A673 (cell line): ENCODE measurements around the gene CFAP300. TPM values are rescaled to one million over a fixed set of nuclear protein-coding genes. Genes with fewer than 3 reads are reported as not detected.

ENCODE experiments used
- BruUV-seq: library from RNA; stranded (reverse); fragments of 400-500 nt; replicated peaks from 2 replicates; lab custom pipeline; 2021; lab: Mats Ljungman, UMichigan
- CTCF ChIA-PET: fragments of 300-600 bp; sonication (Branson Sonifier 250); formaldehyde crosslinking; loops from one replicate; lab custom pipeline; 2022; ENCODE audit warnings: antibody characterized with exemption; lab: Charles Lee
- POLR2A ChIA-PET: fragments of 300-600 bp; sonication (Branson Sonifier 250); formaldehyde crosslinking; loops from one replicate; lab custom pipeline; 2022; ENCODE audit warnings: antibody characterized with exemption; ENCODE audit not compliant: low non-redundant PET; lab: Charles Lee
- DNase-seq: peaks from one replicate; pipeline ENCODE4 v3.0.0-alpha.2; 2015; ENCODE audit warnings: low spot score
- H3K27ac ChIP-seq: fragments of 200-600 bp; sonication (generic); 2 replicates; pipeline ENCODE4 v1.5.1; 2016; ENCODE audit warnings: mixed run types, low read depth, mild to moderate bottlenecking, mixed read lengths, antibody characterized with exemption, low read length; ENCODE audit not compliant: poor library complexity, severe bottlenecking
- H3K27me3 ChIP-seq: fragments of 200-600 bp; sonication (generic); replicated peaks from 2 replicates; pipeline ENCODE4 v1.6.1; 2017; ENCODE audit warnings: mixed run types, low read depth, mild to moderate bottlenecking, mixed read lengths, antibody characterized with exemption, low read length; ENCODE audit not compliant: insufficient read depth, poor library complexity
- H3K36me3 ChIP-seq: fragments of 200-600 bp; sonication (generic); 2 replicates; pipeline ENCODE4 v1.6.1; 2016; ENCODE audit warnings: mixed run types, mild to moderate bottlenecking, mixed read lengths, antibody characterized with exemption, low read length; ENCODE audit not compliant: insufficient read depth, poor library complexity, severe bottlenecking
- H3K4me1 ChIP-seq: fragments of 200-600 bp; sonication (generic); 2 replicates; pipeline ENCODE4 v1.6.1; 2017; ENCODE audit warnings: mixed run types, mild to moderate bottlenecking, mixed read lengths, antibody characterized with exemption, low read length; ENCODE audit not compliant: insufficient read depth, poor library complexity, severe bottlenecking
- H3K4me3 ChIP-seq: fragments of 200-600 bp; sonication (generic); 2 replicates; pipeline ENCODE4 v1.5.1; 2016; ENCODE audit warnings: low read depth, mixed run types, mild to moderate bottlenecking, mixed read lengths, low read length; ENCODE audit not compliant: poor library complexity, severe bottlenecking
- H3K9me3 ChIP-seq: fragments of 200-600 bp; sonication (generic); 2 replicates; pipeline ENCODE4 v1.6.1; 2016; ENCODE audit warnings: mixed run types, low read depth, mild to moderate bottlenecking, mixed read lengths, antibody characterized with exemption, low read length; ENCODE audit not compliant: poor library complexity, severe bottlenecking
- EZH2 ChIP-seq: fragments of 200-600 bp; sonication (generic); IDR thresholded peaks from 2 replicates; pipeline ENCODE4 v1.6.1; 2017; ENCODE audit warnings: borderline replicate concordance, low read depth, mild to moderate bottlenecking, mixed read lengths, antibody characterized with exemption, low read length; ENCODE audit not compliant: poor library complexity, severe bottlenecking
- intact Hi-C: fragments of 100-400 bp; cut with micrococcal nuclease; formaldehyde crosslinking; loops from one replicate; pipeline ENCODE4 v1.10.0; 2022; ENCODE audit not compliant: unreplicated experiment
- total RNA-seq: library from RNA; stranded (reverse); gene quantifications from 2 replicates; pipeline ENCODE4 v1.2.3, GENCODE V29; 2021
- TF ChIP-seq, protein P1 (sequence below): fragments of 300-800, 200-600 bp; sonication (generic); conservative IDR thresholded peaks from 2 replicates; pipeline ENCODE4 v1.5.1; 2017; ENCODE audit warnings: low read depth, mild to moderate bottlenecking, antibody characterized with exemption, low read length, moderate library complexity, mixed read lengths

CFAP300 gene
- total RNA-seq, 1 experiment from 2014 or later, result 10.9 TPM

DNA sequence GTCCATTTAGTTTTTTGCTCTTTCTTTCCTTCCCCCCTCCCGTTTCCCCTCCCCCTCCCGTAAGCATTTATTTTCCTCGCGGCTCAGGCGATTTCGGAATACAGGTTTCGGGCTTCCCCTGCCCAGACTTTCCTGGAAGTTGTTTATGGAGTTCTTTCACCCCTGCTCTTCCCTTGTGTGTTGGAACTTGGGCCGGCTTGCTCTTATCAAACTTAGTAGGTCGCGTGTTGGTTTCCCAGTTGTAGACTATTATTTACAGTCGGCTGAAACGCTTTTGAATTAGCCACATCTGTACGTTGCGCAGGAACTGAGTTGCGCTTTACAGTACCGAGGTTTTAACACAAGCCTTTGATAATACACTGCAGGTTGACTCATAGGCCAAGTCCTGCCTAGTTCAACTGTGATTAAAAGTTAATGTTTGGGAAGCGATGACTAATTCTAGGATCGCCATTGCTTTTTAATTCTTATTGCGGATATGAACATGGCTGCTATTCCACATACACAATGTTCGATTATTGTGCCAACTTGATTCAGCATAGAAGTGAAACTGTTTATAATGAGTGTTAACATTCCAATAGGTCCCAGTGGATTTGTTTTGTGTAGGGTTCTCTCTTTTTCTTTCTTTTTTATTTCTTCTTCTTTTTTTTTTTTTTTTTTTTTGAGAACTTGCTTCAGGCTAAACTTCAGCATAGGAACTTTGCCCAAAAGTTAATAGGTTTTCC is 64.7 kb downstream of the CFAP300 start:
- CTCF ChIA-PET, result no interaction called here
- POLR2A ChIA-PET, result no interaction called here
- Histone ChIP-seq H3K9me3 (no peaks in the 10 kb centered on the region), H3K36me3 (peaks cover 15% of the 10 kb centered on the region), H3K4me3 (peak overlapping the region; percentile 85), H3K27ac (peak overlapping the region; percentile 97), H3K4me1 (peaks cover 53% of the 10 kb centered on the region), H3K27me3 (no peaks in the 10 kb centered on the region)
- TF ChIP-seq EZH2, result no peak
- TF ChIP-seq, protein P1, sequence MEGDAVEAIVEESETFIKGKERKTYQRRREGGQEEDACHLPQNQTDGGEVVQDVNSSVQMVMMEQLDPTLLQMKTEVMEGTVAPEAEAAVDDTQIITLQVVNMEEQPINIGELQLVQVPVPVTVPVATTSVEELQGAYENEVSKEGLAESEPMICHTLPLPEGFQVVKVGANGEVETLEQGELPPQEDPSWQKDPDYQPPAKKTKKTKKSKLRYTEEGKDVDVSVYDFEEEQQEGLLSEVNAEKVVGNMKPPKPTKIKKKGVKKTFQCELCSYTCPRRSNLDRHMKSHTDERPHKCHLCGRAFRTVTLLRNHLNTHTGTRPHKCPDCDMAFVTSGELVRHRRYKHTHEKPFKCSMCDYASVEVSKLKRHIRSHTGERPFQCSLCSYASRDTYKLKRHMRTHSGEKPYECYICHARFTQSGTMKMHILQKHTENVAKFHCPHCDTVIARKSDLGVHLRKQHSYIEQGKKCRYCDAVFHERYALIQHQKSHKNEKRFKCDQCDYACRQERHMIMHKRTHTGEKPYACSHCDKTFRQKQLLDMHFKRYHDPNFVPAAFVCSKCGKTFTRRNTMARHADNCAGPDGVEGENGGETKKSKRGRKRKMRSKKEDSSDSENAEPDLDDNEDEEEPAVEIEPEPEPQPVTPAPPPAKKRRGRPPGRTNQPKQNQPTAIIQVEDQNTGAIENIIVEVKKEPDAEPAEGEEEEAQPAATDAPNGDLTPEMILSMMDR, result no peak
- DNase-seq, result peak; percentile 81
- BruUV-seq, result TSS peak; percentile 51
- intact Hi-C loops, result loop anchor here (2.0 to 10.0 kb wide), 4 partner anchors 75 to 235 kb away; partner anchors contain the start of gene BIRC2

DNA sequence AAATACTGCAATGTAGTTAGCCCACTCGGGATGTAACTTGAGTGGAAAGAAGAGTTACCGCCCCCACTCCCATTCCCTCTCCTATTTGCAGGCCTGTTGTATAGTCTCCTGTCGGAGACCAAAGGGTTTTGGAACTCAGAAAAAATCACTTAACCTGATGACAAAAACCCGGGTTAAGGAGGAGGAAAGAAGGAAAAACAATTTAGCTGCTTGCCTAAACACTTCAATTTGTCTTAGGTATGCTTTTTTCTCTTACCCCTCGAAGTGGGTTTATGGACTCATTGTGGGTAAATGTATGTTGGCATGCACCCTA is 65.2 kb downstream of the CFAP300 start:
- H3K9me3 ChIP-seq, result no peaks in the 10 kb centered on the region
- H3K4me3 ChIP-seq, result peak overlapping the region; percentile 85
- peak overlapping the region; percentile 97 for H3K27ac ChIP-seq
- ChIA-PET POLR2A (no interaction called here), CTCF (no interaction called here)
- H3K27me3 ChIP-seq, result no peaks in the 10 kb centered on the region
- peaks cover 58% of the 10 kb centered on the region for H3K4me1 ChIP-seq
- peaks cover 15% of the 10 kb centered on the region for H3K36me3 ChIP-seq
- BruUV-seq, result no TSS peak
- DNase-seq, result peak; percentile 46
- no peak for TF ChIP-seq EZH2
- TF ChIP-seq, protein P1, result no peak
- intact Hi-C loops, result loop anchor here (5.0 to 10.0 kb wide), 3 partner anchors 75 to 162 kb away; no protein-coding TSS in a partner anchor

DNA sequence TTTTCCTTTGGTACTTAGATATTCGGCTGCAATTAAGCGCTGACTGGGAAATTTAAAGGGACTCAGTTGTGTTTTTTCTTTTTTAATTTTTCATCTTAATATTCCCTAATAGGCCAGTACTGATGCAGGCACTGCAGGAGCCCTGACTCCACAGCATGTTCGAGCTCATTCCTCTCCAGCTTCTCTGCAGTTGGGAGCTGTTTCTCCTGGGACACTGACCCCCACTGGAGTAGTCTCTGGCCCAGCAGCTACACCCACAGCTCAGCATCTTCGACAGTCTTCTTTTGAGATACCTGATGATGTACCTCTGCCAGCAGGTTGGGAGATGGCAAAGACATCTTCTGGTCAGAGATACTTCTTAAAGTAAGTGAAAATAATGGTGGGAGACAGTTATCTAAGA is 66.8 kb downstream of the CFAP300 start:
- TF ChIP-seq, protein P1, result no peak
- TF ChIP-seq EZH2, result no peak
- Histone ChIP-seq H3K27ac (peak overlapping the region; percentile 32), H3K27me3 (no peaks in the 10 kb centered on the region), H3K4me1 (peaks cover 63% of the 10 kb centered on the region), H3K9me3 (no peaks in the 10 kb centered on the region), H3K4me3 (peak overlapping the region; percentile 3), H3K36me3 (peaks cover 15% of the 10 kb centered on the region)
- ChIA-PET POLR2A (interaction anchor here (0.5 kb wide), 1 partner anchor 11 kb away, joined by 3 read pairs; no protein-coding TSS in a partner anchor), CTCF (no interaction called here)
- no TSS peak for BruUV-seq
- intact Hi-C loops, result loop anchor here (5.0 to 10.0 kb wide), 3 partner anchors 73 to 161 kb away; no protein-coding TSS in a partner anchor
- DNase-seq, result no peak
